Endothelial cell of umbilical vein (primary cell): ENCODE data around the gene BRCA1. TPM values are rescaled to one million over a fixed set of nuclear protein-coding genes. Genes with fewer than 3 reads are reported as not detected.

Source experiments
- BruUV-seq: library from RNA; stranded (reverse); fragments of 400-500 nt; replicated peaks from 2 replicates; lab custom pipeline; 2021; lab: Mats Ljungman, UMichigan
- CTCF ChIA-PET: fragments of 300-600, 350-600 bp; sonication (Branson Sonifier 250); formaldehyde crosslinking; loops from one replicate; lab custom pipeline; 2021; ENCODE audit warnings: antibody characterized with exemption, inconsistent platforms; lab: Charles Lee
- POLR2A ChIA-PET: fragments of 300-600, 350-600 bp; sonication (Branson Sonifier 250); formaldehyde crosslinking; loops from one replicate; lab custom pipeline; 2021; ENCODE audit warnings: antibody characterized with exemption, inconsistent platforms; lab: Charles Lee
- DNase-seq: peaks from one replicate; pipeline ENCODE4 v3.0.0-alpha.2; 2011; ENCODE audit warnings: low read depth, low spot score
- FAIRE-seq: peaks from 2 replicates; lab custom pipeline; 2011; peaks lifted over from hg19 to GRCh38; lab: Jason Lieb, UNC
- H2AFZ ChIP-seq: 2 replicates; pipeline ENCODE4 v1.6.0; 2012; ENCODE audit warnings: low read depth, low read length, control low read depth, inconsistent platforms
- H3K27ac ChIP-seq: 2 replicates; pipeline ENCODE4 v1.5.1; 2011; ENCODE audit warnings: low read depth, mild to moderate bottlenecking, control low read depth, low read length, moderate library complexity; ENCODE audit not compliant: insufficient read depth
- H3K27me3 ChIP-seq, 2 experiments: 2 replicates each; pipeline versions ENCODE4 v1.6.0 to v1.6.1; 2011; ENCODE audit warnings: low read length in 2 of 2, mixed read lengths in 1 of 2; ENCODE audit not compliant: control insufficient read depth in 2 of 2, insufficient read depth in 2 of 2
- H3K36me3 ChIP-seq, 2 experiments: 2 replicates in 1 of 2; 3 replicates in 1 of 2; pipeline ENCODE4 v1.5.1; 2011; ENCODE audit warnings: low read length in 2 of 2, mild to moderate bottlenecking in 1 of 2, moderate library complexity in 1 of 2; ENCODE audit not compliant: control insufficient read depth in 2 of 2, insufficient read depth in 2 of 2; ENCODE audit errors: extremely low read depth in 1 of 2
- H3K4me1 ChIP-seq: 3 replicates; pipeline ENCODE4 v1.5.1; 2011; ENCODE audit warnings: mild to moderate bottlenecking, low read length; ENCODE audit not compliant: control insufficient read depth, insufficient read depth; ENCODE audit errors: extremely low read depth
- H3K4me2 ChIP-seq: 2 replicates; pipeline ENCODE4 v1.6.1; 2011; ENCODE audit warnings: low read length, control low read depth, mixed read lengths; ENCODE audit not compliant: insufficient read depth
- H3K4me3 ChIP-seq, 3 experiments: fragments of 200-600 bp in 1 of 3; sonication (generic), shearing (Covaris generic) in 1 of 3; replicated peaks in 1 of 3; 2 replicates each; pipeline ENCODE4 v1.5.1; 2011 to 2016; ENCODE audit warnings: control low read depth in 3 of 3, low read length in 3 of 3, mild to moderate bottlenecking in 2 of 3, inconsistent platforms in 1 of 3, low read depth in 1 of 3, moderate library complexity in 1 of 3; ENCODE audit not compliant: insufficient read depth in 1 of 3
- H3K79me2 ChIP-seq: 2 replicates; pipeline ENCODE4 v1.6.0; 2012; ENCODE audit warnings: low read length, inconsistent platforms; ENCODE audit not compliant: control insufficient read depth, insufficient read depth
- H3K9ac ChIP-seq: replicated peaks from 2 replicates; pipeline ENCODE3; 2011; ENCODE audit warnings: low read length, control low read depth; ENCODE audit not compliant: insufficient read depth; ENCODE audit errors: extremely low read depth
- H3K9me1 ChIP-seq: replicated peaks from 3 replicates; pipeline ENCODE4 v1.6.0; 2011; ENCODE audit warnings: mild to moderate bottlenecking, low read length; ENCODE audit not compliant: control insufficient read depth, insufficient read depth; ENCODE audit errors: extremely low read depth
- H3K9me3 ChIP-seq: replicated peaks from 2 replicates; pipeline ENCODE4 v1.5.1; 2012; ENCODE audit warnings: low read length, inconsistent platforms; ENCODE audit not compliant: control insufficient read depth, insufficient read depth
- H4K20me1 ChIP-seq: replicated peaks from 2 replicates; pipeline ENCODE3; 2011; ENCODE audit warnings: mild to moderate bottlenecking, low read length; ENCODE audit not compliant: control insufficient read depth, insufficient read depth; ENCODE audit errors: extremely low read depth
- EZH2 ChIP-seq: IDR thresholded peaks from 2 replicates; pipeline ENCODE4 v1.6.1; 2012; ENCODE audit warnings: borderline replicate concordance, low read depth, mild to moderate bottlenecking, moderate library complexity, low read length, inconsistent platforms; ENCODE audit not compliant: severe bottlenecking
- FOS ChIP-seq: IDR thresholded peaks from 2 replicates; pipeline ENCODE4 v1.6.1; 2011; ENCODE audit warnings: mild to moderate bottlenecking, low read length, moderate library complexity, borderline replicate concordance; ENCODE audit not compliant: insufficient read depth
- GATA2 ChIP-seq: IDR thresholded peaks from 2 replicates; pipeline ENCODE4 v1.7.0; 2011; ENCODE audit warnings: low read depth, mild to moderate bottlenecking, moderate library complexity, mixed read lengths, low read length; ENCODE audit not compliant: insufficient read length, insufficient read depth
- JUN ChIP-seq: IDR thresholded peaks from 2 replicates; pipeline ENCODE4 v1.6.1; 2011; ENCODE audit warnings: borderline replicate concordance, low read depth; ENCODE audit not compliant: insufficient read length, insufficient read depth
- MYC ChIP-seq: IDR thresholded peaks from one replicate; pipeline ENCODE4 v1.6.1; 2011; ENCODE audit warnings: mild to moderate bottlenecking, low read depth, low read length
- POLR2A ChIP-seq: IDR thresholded peaks from 2 replicates; pipeline ENCODE4 v1.6.1; 2012; ENCODE audit warnings: low read depth, mild to moderate bottlenecking, control low read depth, low read length
- POLR2AphosphoS5 ChIP-seq: IDR thresholded peaks from 2 replicates; pipeline ENCODE4 v1.6.1; 2012; ENCODE audit warnings: low read depth, mild to moderate bottlenecking, control low read depth, low read length, moderate library complexity; ENCODE audit not compliant: insufficient read depth
- dilution Hi-C: fragments of 300-500 bp; cut with MboI; formaldehyde crosslinking; loops from one replicate; pipeline ENCODE4 v1.15.0; 2019; ENCODE audit warnings: low sequenced_read_pairs; ENCODE audit not compliant: extremely low pct_ligation_motif_present
- intact Hi-C: fragments of 100-400 bp; cut with micrococcal nuclease; formaldehyde crosslinking; loops from one replicate; pipeline ENCODE4 v1.10.0; 2022
- polyA plus RNA-seq, 4 experiments: library from polyadenylated mRNA; depleted of rRNA in 3 of 4; stranded (reverse) in 3 of 4; unstranded in 1 of 4; fragments of >200 nt; gene quantifications; 2 replicates each; pipeline versions ENCODE4 v1.2.1 to v1.2.3, GENCODE V29; 2011 to 2012; ENCODE audit warnings: missing spikeins in 1 of 4
- total RNA-seq: library from RNA; stranded (reverse); gene quantifications from 2 replicates; pipeline ENCODE4 v1.2.3, GENCODE V29; 2021
- TF ChIP-seq, protein P1 (sequence below), 2 donors: IDR thresholded peaks; 1 replicate in 1 of 2; 2 replicates in 1 of 2; pipeline ENCODE4 v1.5.1; 2011; ENCODE audit warnings: low read length in 2 of 2, mild to moderate bottlenecking in 2 of 2, moderate library complexity in 2 of 2, control low read depth in 1 of 2, inconsistent platforms in 1 of 2, low read depth in 1 of 2; ENCODE audit not compliant: insufficient read depth in 1 of 2; ENCODE audit errors: extremely low read depth in 1 of 2
- TF ChIP-seq, protein P2 (sequence below): IDR thresholded peaks from 2 replicates; pipeline ENCODE4 v1.6.1; 2011; ENCODE audit not compliant: insufficient read depth, insufficient read length

BRCA1 gene
- total and polyA plus RNA-seq, 2 donors (not counting 3 experiments of a cell fraction or from before 2014, with no cell fraction given) = 14.3 to 29.0 TPM

GRCh38 chr17:43106552-43106951 lies 18.6 kb downstream of the BRCA1 start:
- no peak overlapping the region for H3K4me3 ChIP-seq
- no peak overlapping the region for H3K4me2 ChIP-seq
- DNase-seq (no peak), FAIRE-seq (no peak)
- no peak overlapping the region for H3K27ac ChIP-seq
- ChIA-PET POLR2A (no interaction called here), CTCF (no interaction called here)
- no peaks in the 10 kb centered on the region for H3K9me3 ChIP-seq
- no peaks in the 10 kb centered on the region for H3K4me1 ChIP-seq
- intact Hi-C loops (no loop called here), dilution Hi-C loops (no loop called here)
- H3K27me3 ChIP-seq = no peaks in the 10 kb centered on the region
- H3K79me2 ChIP-seq = no peaks in the 10 kb centered on the region
- no TSS peak for BruUV-seq
- H3K36me3 ChIP-seq = peaks cover 0 to 7% of the 10 kb centered on the region in 2 experiments
- no peaks in the 10 kb centered on the region for H4K20me1 ChIP-seq
- H3K9me1 ChIP-seq = no peaks in the 10 kb centered on the region
- no peak overlapping the region for H3K9ac ChIP-seq
- no peak overlapping the region for H2AFZ ChIP-seq
- TF ChIP-seq JUN = no peak
- TF ChIP-seq, protein P1, sequence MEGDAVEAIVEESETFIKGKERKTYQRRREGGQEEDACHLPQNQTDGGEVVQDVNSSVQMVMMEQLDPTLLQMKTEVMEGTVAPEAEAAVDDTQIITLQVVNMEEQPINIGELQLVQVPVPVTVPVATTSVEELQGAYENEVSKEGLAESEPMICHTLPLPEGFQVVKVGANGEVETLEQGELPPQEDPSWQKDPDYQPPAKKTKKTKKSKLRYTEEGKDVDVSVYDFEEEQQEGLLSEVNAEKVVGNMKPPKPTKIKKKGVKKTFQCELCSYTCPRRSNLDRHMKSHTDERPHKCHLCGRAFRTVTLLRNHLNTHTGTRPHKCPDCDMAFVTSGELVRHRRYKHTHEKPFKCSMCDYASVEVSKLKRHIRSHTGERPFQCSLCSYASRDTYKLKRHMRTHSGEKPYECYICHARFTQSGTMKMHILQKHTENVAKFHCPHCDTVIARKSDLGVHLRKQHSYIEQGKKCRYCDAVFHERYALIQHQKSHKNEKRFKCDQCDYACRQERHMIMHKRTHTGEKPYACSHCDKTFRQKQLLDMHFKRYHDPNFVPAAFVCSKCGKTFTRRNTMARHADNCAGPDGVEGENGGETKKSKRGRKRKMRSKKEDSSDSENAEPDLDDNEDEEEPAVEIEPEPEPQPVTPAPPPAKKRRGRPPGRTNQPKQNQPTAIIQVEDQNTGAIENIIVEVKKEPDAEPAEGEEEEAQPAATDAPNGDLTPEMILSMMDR (IDR thresholded peaks at IDR 0.05; ENCODE audit: extremely low read depth in 1 of 2, insufficient read depth in 1 of 2, low read depth in 1 of 2, low read length in 2 of 2) = no peak
- no peak for TF ChIP-seq FOS
- TF ChIP-seq GATA2 = no peak

GRCh38 chr17:43105146-43105545 lies 20.0 kb downstream of the BRCA1 start:
- ChIA-PET CTCF (interaction anchor here (0.5 to 1.0 kb wide), 2 partner anchors 40 to 53 kb away, joined by 3 to 4 read pairs; no protein-coding TSS in a partner anchor), POLR2A (no interaction called here)
- H3K27me3 ChIP-seq = no peaks in the 10 kb centered on the region
- no TSS peak for BruUV-seq
- H3K9me3 ChIP-seq = no peaks in the 10 kb centered on the region
- H3K4me1 ChIP-seq = no peaks in the 10 kb centered on the region
- TF ChIP-seq JUN (no peak), EZH2 (no peak), FOS (no peak), POLR2A (no peak), POLR2AphosphoS5 (no peak), MYC (no peak), GATA2 (no peak)
- TF ChIP-seq, protein P1 (IDR thresholded peaks at IDR 0.05; ENCODE audit: extremely low read depth in 1 of 2, insufficient read depth in 1 of 2, low read depth in 1 of 2, low read length in 2 of 2) = no peak
- TF ChIP-seq, protein P2, sequence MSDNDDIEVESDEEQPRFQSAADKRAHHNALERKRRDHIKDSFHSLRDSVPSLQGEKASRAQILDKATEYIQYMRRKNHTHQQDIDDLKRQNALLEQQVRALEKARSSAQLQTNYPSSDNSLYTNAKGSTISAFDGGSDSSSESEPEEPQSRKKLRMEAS = no peak
- dilution Hi-C loops = no loop called here
- no peak overlapping the region for H2AFZ ChIP-seq
- DNase-seq (no peak), FAIRE-seq (no peak)
- H3K36me3 ChIP-seq = peaks cover 0 to 7% of the 10 kb centered on the region in 2 experiments
- no peak overlapping the region for H3K27ac ChIP-seq
- H3K9me1 ChIP-seq = no peaks in the 10 kb centered on the region
- H3K9ac ChIP-seq = no peak overlapping the region
- H3K4me3 ChIP-seq = no peak overlapping the region
- intact Hi-C loops = no loop called here
- H3K79me2 ChIP-seq = no peaks in the 10 kb centered on the region
- H4K20me1 ChIP-seq = no peaks in the 10 kb centered on the region
- H3K4me2 ChIP-seq = no peak overlapping the region
